ENCODE results near the gene VCPKMT.

GRCh38 chr14:50122291-50122690 is 5.9 kb upstream of the VCPKMT start:
- TF ChIP-seq CTCF (IDR thresholded peaks at IDR 0.05), result no peak
- no peak for TF ChIP-seq POLR2A (IDR thresholded peaks at IDR 0.05)
